HAP-1 (cell line): Measurements from ENCODE around the gene ERFL.

Experiments
- DNase-seq, 2 experiments: peaks; one replicate each; pipeline ENCODE4 v3.0.0-alpha.2; 2016 to 2020; ENCODE audit warnings: low spot score in 2 of 2
- H3K27me3 ChIP-seq: fragments of 250-450 bp; sonication (Bioruptor Pico); 2 replicates; pipeline ENCODE4 v1.5.1; 2020; ENCODE audit warnings: low read depth, mild to moderate bottlenecking, moderate library complexity
- H3K36me3 ChIP-seq: fragments of 250-450 bp; sonication (Bioruptor Pico); replicated peaks from 2 replicates; pipeline ENCODE4 v1.5.1; 2020; ENCODE audit warnings: mild to moderate bottlenecking
- H3K4me1 ChIP-seq: fragments of 250-450 bp; sonication (Bioruptor Pico); 2 replicates; pipeline ENCODE4 v1.5.1; 2020; ENCODE audit warnings: mild to moderate bottlenecking
- H3K4me3 ChIP-seq: fragments of 250-450 bp; sonication (Bioruptor Pico); 2 replicates; pipeline ENCODE4 v1.5.1; 2020; ENCODE audit warnings: mild to moderate bottlenecking, moderate library complexity
- H3K9me3 ChIP-seq: fragments of 250-450 bp; sonication (Bioruptor Pico); 2 replicates; pipeline ENCODE4 v1.5.1; 2020; ENCODE audit warnings: mild to moderate bottlenecking, moderate library complexity
- in situ Hi-C: fragments of 300-500 bp; cut with MboI; formaldehyde crosslinking; loops from 3 replicates; pipeline ENCODE4 v1.14.3; 2020; ENCODE audit warnings: low sequenced_read_pairs, inconsistent platforms, mixed read lengths

ERFL gene

DNA sequence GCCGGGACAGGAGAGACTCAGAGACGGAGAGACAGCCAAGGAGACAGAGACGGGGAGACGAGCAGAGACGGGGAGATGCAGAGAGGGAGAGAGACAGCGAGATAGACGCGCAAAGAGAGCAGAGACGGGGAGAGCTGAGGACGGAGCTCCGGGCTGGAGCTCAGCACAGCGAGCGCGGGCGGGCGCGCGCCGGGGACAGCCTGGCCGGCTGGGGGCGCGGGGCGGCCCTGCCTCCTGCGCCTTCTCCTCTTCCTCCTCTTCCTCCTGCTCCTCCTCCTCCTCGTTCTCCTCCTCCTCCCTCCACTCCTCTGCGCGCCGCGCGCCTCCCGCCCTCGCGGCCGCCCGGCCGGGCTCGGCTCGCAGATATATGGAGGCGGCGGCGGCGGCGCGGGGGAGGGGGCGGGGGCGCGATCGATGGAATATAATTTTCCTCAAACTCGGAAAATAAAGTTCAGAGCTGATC is at the start of gene ERFL:
Gene ERFL, minus strand, starts transcription at position 229 of the 463 bp plus-strand sequence. CDS start 15,530 bp downstream, outside the sequence.
- Histone ChIP-seq H3K4me1 (no peaks in the 10 kb centered on the region), H3K4me3 (peak within 1 kb of the TSS; percentile 32), H3K9me3 (no peaks in the 10 kb centered on the region), H3K27me3 (peaks cover 21% of the 10 kb centered on the region; the same call in 1 of the 2 replicates), H3K36me3 (no peaks in the 10 kb centered on the region)
- DNase-seq, result peak; percentile 41 to 63
- in situ Hi-C loops, result no loop called here

DNA sequence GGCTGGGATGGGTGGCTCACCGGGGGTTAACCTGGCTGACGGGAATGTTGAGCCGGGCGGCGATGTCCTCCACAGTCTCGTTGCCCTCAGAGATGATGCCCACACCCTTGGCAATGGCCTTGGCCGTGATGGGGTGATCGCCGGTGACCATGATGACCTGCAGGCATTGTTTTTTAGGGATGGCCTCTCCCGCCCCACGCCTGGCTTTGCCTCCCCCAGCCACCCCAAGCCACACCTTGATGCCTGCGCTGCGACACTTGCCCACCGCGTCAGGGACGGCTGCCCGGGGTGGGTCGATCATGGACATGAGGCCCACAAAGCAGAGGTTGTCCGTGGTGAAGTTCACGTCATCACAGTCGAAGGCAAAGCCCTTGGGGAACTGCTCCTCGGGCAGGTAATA is 49.7 kb upstream of the ERFL start:
- H3K9me3 ChIP-seq, result no peaks in the 10 kb centered on the region
- H3K4me1 ChIP-seq, result no peaks in the 10 kb centered on the region
- in situ Hi-C loops, result no loop called here
- no peaks in the 10 kb centered on the region for H3K27me3 ChIP-seq
- peaks cover 9% of the 10 kb centered on the region for H3K36me3 ChIP-seq
- no peak for DNase-seq
- H3K4me3 ChIP-seq, result no peak overlapping the region

DNA sequence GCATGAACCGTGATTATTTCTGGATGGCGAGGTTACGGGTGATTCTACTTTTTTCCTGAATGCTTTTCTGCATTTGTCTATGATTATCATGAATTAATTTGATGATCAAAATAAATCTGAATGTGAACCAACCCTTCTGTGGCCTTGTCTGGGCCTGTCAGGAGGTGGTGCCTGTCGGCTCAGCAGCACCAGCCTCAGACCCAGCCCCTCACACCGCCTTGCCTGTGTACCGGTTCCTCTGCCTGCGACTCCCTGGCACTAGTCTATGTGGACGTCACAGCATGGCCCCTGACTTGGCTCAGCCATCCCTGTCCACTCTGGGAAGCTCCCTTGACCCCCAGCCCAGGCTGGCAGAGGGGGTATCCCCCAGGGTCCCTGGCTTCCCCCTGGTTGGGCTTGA is 46.4 kb upstream of the ERFL start:
- Histone ChIP-seq H3K27me3 (no peaks in the 10 kb centered on the region), H3K4me3 (no peak overlapping the region), H3K36me3 (peaks cover 12% of the 10 kb centered on the region), H3K4me1 (no peaks in the 10 kb centered on the region), H3K9me3 (no peaks in the 10 kb centered on the region)
- no peak for DNase-seq
- in situ Hi-C loops, result no loop called here

DNA sequence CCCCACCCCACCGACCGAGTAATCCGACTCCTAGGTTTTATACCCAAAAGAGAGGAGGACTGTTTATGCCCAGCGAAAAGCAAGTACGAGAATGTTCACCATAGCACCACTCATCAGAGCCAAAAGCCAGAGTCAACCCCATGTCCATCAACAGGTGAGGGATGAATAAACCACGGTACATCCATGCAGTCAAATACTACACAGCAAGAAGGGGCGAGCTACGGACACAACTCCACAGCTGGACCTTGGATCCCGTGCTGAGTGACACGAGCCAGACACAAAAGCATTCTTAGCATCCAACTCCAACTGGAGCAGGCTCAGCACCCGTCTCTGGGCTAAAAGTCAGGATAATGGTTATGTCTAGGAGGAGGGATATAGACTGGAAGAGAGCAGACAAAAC is 43.1 kb upstream of the ERFL start:
- Histone ChIP-seq H3K27me3 (no peaks in the 10 kb centered on the region), H3K4me1 (no peaks in the 10 kb centered on the region), H3K36me3 (peaks cover 12% of the 10 kb centered on the region), H3K4me3 (no peak overlapping the region), H3K9me3 (no peaks in the 10 kb centered on the region)
- DNase-seq, result no peak
- in situ Hi-C loops, result no loop called here

DNA sequence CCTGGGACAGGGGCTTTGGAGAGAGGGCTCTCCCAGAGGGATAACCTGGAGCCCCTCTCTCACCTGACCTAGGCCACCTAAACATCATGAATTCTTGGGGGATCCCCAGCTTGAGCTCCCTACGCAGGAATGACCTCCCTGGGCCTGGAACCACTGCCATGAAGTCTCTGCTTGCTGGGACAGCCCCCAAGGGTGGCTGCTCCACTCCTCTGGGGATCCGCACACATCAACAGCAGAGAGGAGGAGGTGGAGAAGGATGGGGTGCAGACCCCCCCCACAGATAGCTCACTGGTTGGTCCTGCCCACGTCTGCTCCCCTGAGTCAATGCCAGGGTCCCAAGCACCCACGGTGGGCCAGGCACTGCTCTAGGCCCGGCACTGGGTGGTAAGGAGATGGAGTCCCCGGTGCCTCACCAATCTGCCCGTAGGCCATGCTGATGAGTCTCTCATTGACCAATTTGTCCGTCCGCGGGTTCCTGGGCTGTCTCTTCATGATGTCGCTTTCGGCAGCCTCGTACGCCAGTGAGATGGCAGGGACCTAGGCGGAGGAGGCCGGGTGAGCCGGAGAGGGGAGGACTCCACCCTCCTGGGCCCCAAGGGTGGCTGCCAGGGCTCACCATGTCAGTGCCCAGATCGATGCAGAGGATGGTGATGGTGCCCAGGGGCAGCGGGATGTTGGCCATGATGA is 41.7 kb upstream of the ERFL start:
- no peaks in the 10 kb centered on the region for H3K27me3 ChIP-seq
- no peak for DNase-seq
- H3K9me3 ChIP-seq, result no peaks in the 10 kb centered on the region
- in situ Hi-C loops, result no loop called here
- H3K4me1 ChIP-seq, result no peaks in the 10 kb centered on the region
- no peak overlapping the region for H3K4me3 ChIP-seq
- H3K36me3 ChIP-seq, result peaks cover 9% of the 10 kb centered on the region

DNA sequence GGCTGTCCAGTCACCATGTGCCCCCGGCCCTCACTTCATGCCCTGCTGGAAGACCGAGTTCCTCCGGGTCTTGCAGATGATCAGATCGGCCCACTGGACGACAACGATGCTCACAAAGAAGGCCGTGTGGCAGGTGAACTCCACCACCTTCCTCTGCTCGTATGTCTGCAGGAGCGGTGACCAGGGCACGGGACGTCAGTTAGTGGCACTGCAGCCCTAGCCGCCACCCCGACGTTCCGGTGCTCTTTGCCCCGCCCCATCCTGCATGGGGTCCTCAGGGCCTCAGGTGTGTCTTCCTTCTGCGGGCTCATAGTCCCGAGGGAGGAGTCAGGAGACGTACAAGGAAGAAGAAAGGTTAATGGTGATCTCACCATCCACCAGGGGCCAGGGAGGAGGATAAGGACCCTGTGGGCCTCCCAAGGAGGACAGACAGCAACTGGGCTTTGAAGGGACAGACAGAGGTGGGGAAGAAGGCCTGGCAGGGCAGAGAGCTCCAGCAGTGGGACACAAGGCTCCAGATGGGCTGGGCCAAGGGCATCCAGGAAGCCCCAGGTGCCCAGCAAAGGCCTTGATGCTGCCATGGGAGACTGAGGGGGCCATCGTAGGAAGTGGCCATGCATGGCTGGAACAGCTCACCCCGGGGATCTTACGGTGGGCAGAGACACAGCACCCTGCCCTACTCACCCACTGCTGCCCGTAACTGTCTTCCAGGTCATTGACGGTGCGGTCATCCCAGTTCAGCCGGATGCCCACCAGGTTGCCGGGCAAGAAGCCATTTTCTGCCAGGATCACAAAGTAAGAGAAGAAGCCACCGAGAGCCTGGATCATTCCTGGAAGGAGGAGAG is 40.7 kb upstream of the ERFL start:
- H3K4me1 ChIP-seq, result no peaks in the 10 kb centered on the region
- in situ Hi-C loops, result no loop called here
- H3K36me3 ChIP-seq, result peaks cover 9% of the 10 kb centered on the region
- no peaks in the 10 kb centered on the region for H3K27me3 ChIP-seq
- H3K9me3 ChIP-seq, result no peaks in the 10 kb centered on the region
- H3K4me3 ChIP-seq, result no peak overlapping the region
- DNase-seq, result no peak

- peaks cover 9% of the 10 kb centered on the region for H3K36me3 ChIP-seq
- no peak for DNase-seq
- H3K4me3 ChIP-seq, result no peak overlapping the region
- H3K9me3 ChIP-seq, result no peaks in the 10 kb centered on the region
- no peaks in the 10 kb centered on the region for H3K27me3 ChIP-seq
- H3K4me1 ChIP-seq, result no peaks in the 10 kb centered on the region
- in situ Hi-C loops, result no loop called here
These were observed 39.0 kb upstream of the ERFL start for GRCh38 chr19:41967054-41967783.

GRCh38 chr19:41965106-41965505 is 36.9 kb upstream of the ERFL start:
- H3K27me3 ChIP-seq, result no peaks in the 10 kb centered on the region
- no peaks in the 10 kb centered on the region for H3K9me3 ChIP-seq
- no peaks in the 10 kb centered on the region for H3K4me1 ChIP-seq
- in situ Hi-C loops, result no loop called here
- H3K4me3 ChIP-seq, result no peak overlapping the region
- no peak for DNase-seq
- peaks cover 3% of the 10 kb centered on the region; the same call in 1 of the 2 replicates for H3K36me3 ChIP-seq

- DNase-seq, result no peak
- in situ Hi-C loops, result no loop called here
- no peak overlapping the region for H3K4me3 ChIP-seq
- peaks cover 10% of the 10 kb centered on the region for H3K4me1 ChIP-seq
- peaks cover 5% of the 10 kb centered on the region; the same call in 1 of the 2 replicates for H3K36me3 ChIP-seq
- no peaks in the 10 kb centered on the region for H3K27me3 ChIP-seq
- no peaks in the 10 kb centered on the region for H3K9me3 ChIP-seq
These were observed 32.7 kb upstream of the ERFL start for GRCh38 chr19:41960973-41961372.

DNA sequence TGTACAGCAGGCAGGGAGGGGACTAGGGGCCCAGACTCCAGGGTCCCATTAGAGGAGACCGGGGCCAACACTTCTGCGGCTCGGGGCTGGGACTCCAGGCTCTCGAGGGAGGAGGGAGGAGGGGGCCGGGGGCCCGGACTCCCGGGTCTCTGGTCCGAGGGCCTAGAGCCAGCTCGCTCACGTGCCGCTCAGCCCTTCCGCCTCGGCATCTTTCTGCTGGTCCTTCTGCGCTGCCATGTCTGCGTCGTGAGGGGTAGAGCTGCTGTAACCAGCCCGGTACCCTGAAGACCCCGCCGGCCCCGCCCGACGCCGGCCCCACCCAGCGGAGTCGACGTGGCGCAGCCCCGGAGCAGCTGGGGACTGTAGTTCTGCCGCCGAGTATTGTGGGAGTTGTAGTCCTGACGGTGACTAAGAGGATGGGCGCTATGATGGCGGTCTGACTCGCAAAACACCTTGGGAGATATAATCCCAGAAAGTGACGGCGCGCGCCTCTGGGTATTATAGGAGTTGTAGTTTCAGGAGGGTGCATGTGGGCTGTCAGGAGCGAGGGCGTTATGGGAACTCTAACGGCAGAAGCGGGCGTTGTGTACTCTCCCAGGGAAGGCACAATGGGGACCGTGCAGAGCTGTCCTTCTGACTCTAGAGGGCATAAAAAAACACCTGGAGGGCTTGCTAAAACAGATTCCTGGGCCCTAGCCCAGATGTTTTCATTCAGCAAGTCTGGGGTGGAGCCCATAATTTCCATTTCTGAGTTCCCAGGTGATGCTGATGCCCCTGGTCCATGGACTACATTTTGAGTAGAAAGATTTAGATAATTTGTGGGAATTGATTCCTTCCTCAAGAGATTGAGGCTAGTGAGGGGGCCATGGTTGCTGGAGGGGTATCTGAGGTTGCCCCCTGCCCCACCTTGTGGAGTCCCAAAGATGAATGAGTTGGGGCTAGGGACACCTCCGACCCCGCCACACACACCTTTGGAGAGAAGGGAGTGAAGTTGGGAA is 31.1 kb upstream of the ERFL start, which contains the start of gene RABAC1:
Gene RABAC1, minus strand, starts transcription at position 266 of the 998 bp plus-strand sequence. Its CDS starts 29 bp downstream, at position 237.
- Histone ChIP-seq H3K9me3 (no peaks in the 10 kb centered on the region), H3K27me3 (no peaks in the 10 kb centered on the region), H3K4me3 (peak within 1 kb of the TSS; percentile 86), H3K36me3 (peaks cover 5% of the 10 kb centered on the region; the same call in 1 of the 2 replicates), H3K4me1 (peaks cover 10% of the 10 kb centered on the region)
- in situ Hi-C loops, result no loop called here
- DNase-seq, result peak; percentile 95 to 96

- no peaks in the 10 kb centered on the region for H3K9me3 ChIP-seq
- in situ Hi-C loops, result no loop called here
- peak overlapping the region; percentile 86 for H3K4me3 ChIP-seq
- DNase-seq, result peak; percentile 77 to 95
- no peaks in the 10 kb centered on the region for H3K27me3 ChIP-seq
- peaks cover 5% of the 10 kb centered on the region; the same call in 1 of the 2 replicates for H3K36me3 ChIP-seq
- H3K4me1 ChIP-seq, result peaks cover 10% of the 10 kb centered on the region
These were observed 30.3 kb upstream of the ERFL start for GRCh38 chr19:41958367-41959055.

DNA sequence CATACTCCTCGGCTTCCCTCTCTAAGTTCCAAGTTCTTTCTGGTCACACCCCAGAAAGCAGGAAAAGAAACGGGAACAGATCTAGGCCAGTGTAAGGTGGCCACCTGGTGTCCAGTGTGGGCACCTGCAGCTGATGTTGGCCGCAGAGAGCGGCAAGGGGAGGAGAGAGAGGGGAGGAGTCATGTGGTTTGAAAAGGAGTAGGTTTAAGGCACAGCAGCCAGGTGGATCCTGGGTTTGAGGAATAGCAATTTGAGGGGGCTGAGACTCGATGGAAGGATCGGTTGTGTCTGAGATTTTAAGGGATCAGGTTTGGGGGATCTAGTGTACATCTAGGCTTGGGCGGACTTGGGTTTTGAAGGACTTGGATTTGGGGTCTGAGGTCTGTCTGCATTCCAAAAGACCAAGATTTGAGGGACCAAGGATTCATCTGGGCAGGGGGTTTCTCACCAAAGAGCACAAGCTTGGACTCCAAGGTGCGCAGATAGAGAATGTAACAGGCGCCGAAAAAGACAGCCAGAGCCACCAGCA is 29.7 kb upstream of the ERFL start:
- peak; percentile 85 to 86 for DNase-seq
- H3K4me3 ChIP-seq, result peak overlapping the region; percentile 86
- no peaks in the 10 kb centered on the region for H3K9me3 ChIP-seq
- peaks cover 5% of the 10 kb centered on the region; the same call in 1 of the 2 replicates for H3K36me3 ChIP-seq
- peaks cover 10% of the 10 kb centered on the region for H3K4me1 ChIP-seq
- in situ Hi-C loops, result no loop called here
- no peaks in the 10 kb centered on the region for H3K27me3 ChIP-seq
